Smooth muscle cell (in vitro differentiated cells): ENCODE measurements around the gene PHLDB1. TPM values are rescaled to one million over a fixed set of nuclear protein-coding genes. Genes with fewer than 3 reads are reported as not detected.

Experiments used
- DNase-seq: peaks from one replicate; lab custom pipeline; 2025; ENCODE audit not compliant: unreplicated experiment; lab: John Stamatoyannopoulos, UW
- H2AFZ ChIP-seq: fragments of 200-600 bp; sonication (generic); 2 replicates; pipeline ENCODE4 v1.6.0; 2016; ENCODE audit warnings: antibody characterized with exemption, low read depth, mild to moderate bottlenecking
- H3F3A ChIP-seq: fragments of 200-600 bp; sonication (generic); 2 replicates; pipeline ENCODE4 v1.6.0; 2017; ENCODE audit warnings: antibody characterized with exemption, low read depth
- H3K27ac ChIP-seq: fragments of 200-600 bp; sonication (generic); 2 replicates; pipeline ENCODE4 v1.5.1; 2016; ENCODE audit warnings: low read depth, mild to moderate bottlenecking
- H3K27me3 ChIP-seq: fragments of 200-600 bp; sonication (generic); 2 replicates; pipeline ENCODE4 v1.6.1; 2016; ENCODE audit warnings: low read depth, mild to moderate bottlenecking
- H3K36me3 ChIP-seq: fragments of 200-600 bp; sonication (generic); 2 replicates; pipeline ENCODE4 v1.5.1; 2016; ENCODE audit warnings: low read depth
- H3K4me1 ChIP-seq: fragments of 200-600 bp; sonication (generic); 2 replicates; pipeline ENCODE4 v1.5.1; 2016; ENCODE audit warnings: low read depth
- H3K4me2 ChIP-seq: fragments of 200-600 bp; sonication (generic); 2 replicates; pipeline ENCODE4 v1.6.0; 2016; ENCODE audit warnings: mild to moderate bottlenecking
- H3K4me3 ChIP-seq: fragments of 200-600 bp; sonication (generic); 2 replicates; pipeline ENCODE4 v1.5.1; 2016; ENCODE audit warnings: mild to moderate bottlenecking
- H3K79me2 ChIP-seq: fragments of 200-600 bp; sonication (generic); 2 replicates; pipeline ENCODE4 v1.6.0; 2016; ENCODE audit warnings: low read depth, mild to moderate bottlenecking
- H3K9ac ChIP-seq: fragments of 200-600 bp; sonication (generic); 2 replicates; pipeline ENCODE4 v1.6.0; 2016; ENCODE audit warnings: low read depth
- H3K9me3 ChIP-seq: fragments of 200-600 bp; sonication (generic); replicated peaks from 2 replicates; pipeline ENCODE4 v1.5.1; 2016; ENCODE audit warnings: low read depth
- H4K20me1 ChIP-seq: fragments of 200-600 bp; sonication (generic); 2 replicates; pipeline ENCODE4 v1.6.0; 2016; ENCODE audit warnings: low read depth
- CTCF ChIP-seq: fragments of 200-600 bp; sonication (generic); IDR thresholded peaks from 2 replicates; pipeline ENCODE4 v1.5.1; 2017; ENCODE audit warnings: borderline replicate concordance, mild to moderate bottlenecking, antibody characterized with exemption; ENCODE audit not compliant: insufficient read depth, poor library complexity, severe bottlenecking
- WGBS: methylation state at CpG from one replicate; pipeline ENCODE4 v1.1.7; 2016; ENCODE audit warnings: low lambda C conversion rate; 5-methylcytosine and 5-hydroxymethylcytosine counted together
- polyA plus RNA-seq: library from polyadenylated mRNA; unstranded; fragments of >200 nt; fragmentation: Nextera tagmentation; extraction: Ambion mirVana; gene quantifications from 2 replicates; pipeline ENCODE4 v1.2.1, GENCODE V29; 2016
- total RNA-seq: library from RNA; depleted of rRNA; stranded (reverse); fragments of >200 nt; gene quantifications from 2 replicates; pipeline ENCODE4 v1.2.3, GENCODE V29; 2014

Gene PHLDB1
- total and polyA plus RNA-seq, 2 experiments from 2014 or later: 86.0 to 89.0 TPM

- peaks cover 7% of the 10 kb centered on the region for H3K36me3 ChIP-seq
- no peaks in the 10 kb centered on the region for H3K79me2 ChIP-seq
- no peaks in the 10 kb centered on the region for H3F3A ChIP-seq
- no peak for TF ChIP-seq CTCF
- no peak for DNase-seq
- no peak overlapping the region for H3K4me3 ChIP-seq
- H3K27me3 ChIP-seq: no peaks in the 10 kb centered on the region
- no peak overlapping the region for H2AFZ ChIP-seq
- no peak overlapping the region for H3K4me2 ChIP-seq
- H3K9me3 ChIP-seq: no peaks in the 10 kb centered on the region
- H4K20me1 ChIP-seq: peaks cover 97% of the 10 kb centered on the region
- H3K4me1 ChIP-seq: no peaks in the 10 kb centered on the region
- H3K27ac ChIP-seq: no peak overlapping the region
- H3K9ac ChIP-seq: no peak overlapping the region
- 99% methylated on average over 7 of the region's 7 CpGs for WGBS
Observed at GRCh38 chr11:118643995-118644345, 36.6 kb downstream of the PHLDB1 start.

DNA sequence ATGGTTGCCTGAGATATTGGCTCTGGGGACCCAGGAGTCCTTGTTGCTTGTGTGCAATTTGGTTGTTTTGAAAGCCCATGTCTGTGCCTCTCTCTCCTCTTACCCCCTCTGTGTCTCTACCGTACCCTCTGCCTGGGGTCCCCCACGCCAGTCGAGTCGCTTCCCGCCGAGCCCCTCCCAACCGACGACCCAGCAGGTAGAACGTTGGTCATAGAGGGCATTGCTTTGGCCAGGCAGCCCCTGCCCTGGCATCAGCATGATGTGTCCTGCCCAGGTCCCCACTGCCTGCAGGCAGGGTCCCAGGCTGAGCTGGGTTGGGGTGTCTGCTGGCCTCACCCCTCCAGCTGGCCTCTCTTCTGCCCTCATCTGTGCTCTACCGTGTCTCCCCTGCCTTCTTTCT lies 37.1 kb downstream of the PHLDB1 start:
- Histone ChIP-seq H3K9me3 (no peaks in the 10 kb centered on the region), H3K79me2 (no peaks in the 10 kb centered on the region), H3K27me3 (no peaks in the 10 kb centered on the region), H3K27ac (no peak overlapping the region), H3F3A (no peaks in the 10 kb centered on the region), H4K20me1 (peaks cover 98% of the 10 kb centered on the region), H3K4me1 (no peaks in the 10 kb centered on the region), H3K4me3 (no peak overlapping the region), H3K9ac (no peak overlapping the region), H3K36me3 (peaks cover 7% of the 10 kb centered on the region), H3K4me2 (no peak overlapping the region), H2AFZ (no peak overlapping the region)
- 98% methylated on average over 10 of the region's 10 CpGs for WGBS
- no peak for TF ChIP-seq CTCF
- DNase-seq: no peak

- Histone ChIP-seq H3F3A (no peaks in the 10 kb centered on the region), H3K4me3 (no peak overlapping the region), H3K36me3 (peaks cover 7% of the 10 kb centered on the region), H3K9me3 (no peaks in the 10 kb centered on the region), H4K20me1 (peaks cover 98% of the 10 kb centered on the region), H3K9ac (no peak overlapping the region), H3K79me2 (no peaks in the 10 kb centered on the region), H3K4me1 (no peaks in the 10 kb centered on the region), H2AFZ (no peak overlapping the region), H3K27me3 (no peaks in the 10 kb centered on the region), H3K4me2 (no peak overlapping the region), H3K27ac (no peak overlapping the region)
- 97% methylated on average over 24 of the region's 24 CpGs for WGBS
- no peak for DNase-seq
- no peak for TF ChIP-seq CTCF
Observed at GRCh38 chr11:118645066-118645715, 37.8 kb downstream of the PHLDB1 start.

DNA sequence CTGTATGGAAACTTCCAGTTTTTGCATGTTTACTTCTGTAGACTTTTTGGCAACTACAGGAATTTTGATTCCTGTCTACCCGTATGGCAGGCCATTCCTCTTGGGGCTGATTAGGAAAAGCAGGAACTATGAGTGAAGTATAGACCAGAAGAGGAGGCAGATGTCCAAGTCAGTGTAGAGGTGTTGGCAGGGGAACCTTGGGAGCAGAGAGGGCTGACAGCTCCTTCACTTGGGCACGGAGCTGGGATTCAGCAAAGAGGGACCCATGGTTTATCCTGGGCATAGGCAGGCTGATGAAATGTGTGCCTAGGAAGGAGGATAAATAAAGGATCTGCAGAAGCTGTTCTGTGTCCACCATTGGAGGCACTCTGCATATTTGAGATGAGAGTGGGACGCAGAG lies 39.0 kb downstream of the PHLDB1 start:
- H2AFZ ChIP-seq: no peak overlapping the region
- peaks cover 10% of the 10 kb centered on the region for H3K36me3 ChIP-seq
- WGBS: 87% methylated on average over 3 of the region's 3 CpGs
- H3K27me3 ChIP-seq: no peaks in the 10 kb centered on the region
- H3K27ac ChIP-seq: no peak overlapping the region
- H3K9ac ChIP-seq: no peak overlapping the region
- H3K4me1 ChIP-seq: no peaks in the 10 kb centered on the region
- H3K79me2 ChIP-seq: no peaks in the 10 kb centered on the region
- no peak overlapping the region for H3K4me3 ChIP-seq
- no peak overlapping the region for H3K4me2 ChIP-seq
- H4K20me1 ChIP-seq: peaks cover 97% of the 10 kb centered on the region
- no peaks in the 10 kb centered on the region for H3F3A ChIP-seq
- H3K9me3 ChIP-seq: no peaks in the 10 kb centered on the region
- no peak for TF ChIP-seq CTCF
- no peak for DNase-seq
